Measurements from ENCODE around the gene CLSTN1. TPM values are rescaled to one million over a fixed set of nuclear protein-coding genes. Genes with fewer than 3 reads are reported as not detected.

CLSTN1 gene
- total and polyA plus RNA-seq, 7 donors = 7.3 to 48.7 (median 19.7) TPM

- Histone ChIP-seq H3K4me3 (no peak overlapping the region), H3K4me1 (no peaks in the 10 kb centered on the region), H3K27ac (no peak overlapping the region), H3K27me3 (ENCODE audit: insufficient read depth in 3 of 3, low read length in 2 of 3) (no peaks in the 10 kb centered on the region), H3K36me3 (ENCODE audit: insufficient read depth in 1 of 2, low read depth in 1 of 2) (no peaks in the 10 kb centered on the region), H3K9me3 (no peaks in the 10 kb centered on the region)
- DNase-seq (no peak), ATAC-seq (no peak)
- 96 to 98% (median 97%) methylated on average over 10 of the region's 10 CpGs for WGBS, 3 donors
- intact Hi-C loops (cut with DNase I) = no loop called here
- TF ChIP-seq, protein P1, sequence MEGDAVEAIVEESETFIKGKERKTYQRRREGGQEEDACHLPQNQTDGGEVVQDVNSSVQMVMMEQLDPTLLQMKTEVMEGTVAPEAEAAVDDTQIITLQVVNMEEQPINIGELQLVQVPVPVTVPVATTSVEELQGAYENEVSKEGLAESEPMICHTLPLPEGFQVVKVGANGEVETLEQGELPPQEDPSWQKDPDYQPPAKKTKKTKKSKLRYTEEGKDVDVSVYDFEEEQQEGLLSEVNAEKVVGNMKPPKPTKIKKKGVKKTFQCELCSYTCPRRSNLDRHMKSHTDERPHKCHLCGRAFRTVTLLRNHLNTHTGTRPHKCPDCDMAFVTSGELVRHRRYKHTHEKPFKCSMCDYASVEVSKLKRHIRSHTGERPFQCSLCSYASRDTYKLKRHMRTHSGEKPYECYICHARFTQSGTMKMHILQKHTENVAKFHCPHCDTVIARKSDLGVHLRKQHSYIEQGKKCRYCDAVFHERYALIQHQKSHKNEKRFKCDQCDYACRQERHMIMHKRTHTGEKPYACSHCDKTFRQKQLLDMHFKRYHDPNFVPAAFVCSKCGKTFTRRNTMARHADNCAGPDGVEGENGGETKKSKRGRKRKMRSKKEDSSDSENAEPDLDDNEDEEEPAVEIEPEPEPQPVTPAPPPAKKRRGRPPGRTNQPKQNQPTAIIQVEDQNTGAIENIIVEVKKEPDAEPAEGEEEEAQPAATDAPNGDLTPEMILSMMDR (IDR thresholded peaks at IDR 0.05) = no peak
These were observed 40.9 kb downstream of the CLSTN1 start for GRCh38 chr1:9782897-9783296.

- Histone ChIP-seq H3K36me3 (ENCODE audit: insufficient read depth in 1 of 2, low read depth in 1 of 2) (no peaks in the 10 kb centered on the region), H3K27me3 (ENCODE audit: insufficient read depth in 3 of 3, low read length in 2 of 3) (no peaks in the 10 kb centered on the region), H3K9me3 (no peaks in the 10 kb centered on the region), H3K4me1 (no peaks in the 10 kb centered on the region), H3K27ac (no peak overlapping the region), H3K4me3 (no peak overlapping the region)
- intact Hi-C loops (cut with DNase I) = no loop called here
- 95 to 100% (median 97%) methylated on average over 4 of the region's 4 CpGs for WGBS, 3 donors
- DNase-seq (no peak), ATAC-seq (no peak)
- TF ChIP-seq, protein P1 (IDR thresholded peaks at IDR 0.05) = no peak
These were observed 41.5 kb downstream of the CLSTN1 start for GRCh38 chr1:9782116-9782751.

GRCh38 chr1:9780554-9781110 lies 43.1 kb downstream of the CLSTN1 start:
- Histone ChIP-seq H3K27ac (no peak overlapping the region), H3K27me3 (ENCODE audit: insufficient read depth in 3 of 3, low read length in 2 of 3) (no peaks in the 10 kb centered on the region), H3K36me3 (ENCODE audit: insufficient read depth in 1 of 2, low read depth in 1 of 2) (no peaks in the 10 kb centered on the region), H3K9me3 (no peaks in the 10 kb centered on the region), H3K4me3 (no peak overlapping the region), H3K4me1 (no peaks in the 10 kb centered on the region)
- ATAC-seq (no peak), DNase-seq (no peak)
- WGBS, 3 donors = 91 to 94% (median 93%) methylated on average over 10 of the region's 10 CpGs
- intact Hi-C loops (cut with DNase I) = no loop called here
- TF ChIP-seq, protein P1 (IDR thresholded peaks at IDR 0.05) = no peak

DNA sequence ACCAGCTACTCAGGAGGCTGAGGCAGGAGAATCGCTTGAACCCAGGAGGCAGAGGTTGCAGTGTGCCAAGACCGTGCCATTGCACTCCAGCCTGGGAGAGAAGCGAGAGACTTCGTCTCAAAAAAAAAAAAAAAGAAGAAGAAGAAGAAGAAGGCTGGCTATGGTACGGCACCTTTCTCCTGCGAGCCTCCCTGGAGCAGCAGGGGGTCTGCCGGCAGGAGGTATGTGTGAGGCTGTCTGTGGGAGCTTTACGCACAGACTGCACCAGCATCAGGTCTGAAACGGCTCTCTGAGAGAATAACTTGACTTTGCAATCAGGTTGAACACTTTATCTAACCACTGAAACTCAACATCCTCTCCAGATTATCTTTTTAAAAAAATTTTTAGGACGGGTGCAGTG lies 44.9 kb downstream of the CLSTN1 start:
- Histone ChIP-seq H3K9me3 (no peaks in the 10 kb centered on the region), H3K4me1 (no peaks in the 10 kb centered on the region), H3K27me3 (ENCODE audit: insufficient read depth in 3 of 3, low read length in 2 of 3) (no peaks in the 10 kb centered on the region), H3K27ac (no peak overlapping the region), H3K4me3 (no peak overlapping the region), H3K36me3 (ENCODE audit: insufficient read depth in 1 of 2, low read depth in 1 of 2) (no peaks in the 10 kb centered on the region)
- DNase-seq = no peak
- TF ChIP-seq, protein P1 (IDR thresholded peaks at IDR 0.05) = no peak
- 94 to 97% (median 95%) methylated on average over 10 of the region's 10 CpGs for WGBS, 3 donors
- ATAC-seq = no peak
- intact Hi-C loops (cut with DNase I) = no loop called here

DNA sequence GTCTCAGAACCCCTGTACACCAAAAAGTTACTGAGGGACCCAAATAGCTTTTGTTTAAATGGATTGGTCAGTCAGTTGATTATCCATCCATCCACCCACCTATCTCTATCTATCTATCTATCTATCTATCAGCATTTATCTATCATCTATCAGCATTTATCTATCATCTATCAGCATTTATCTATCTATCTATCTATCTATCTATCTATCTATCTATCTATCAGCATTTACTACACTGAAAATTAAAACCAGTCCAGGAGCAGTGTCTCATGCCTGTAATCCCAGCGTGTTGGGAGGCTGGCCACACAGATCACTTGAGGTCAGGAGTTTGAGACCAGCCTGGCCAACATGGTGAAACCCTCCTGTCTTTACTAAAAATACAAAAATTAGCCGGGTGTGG lies 47.1 kb downstream of the CLSTN1 start:
- 91 to 100% (median 95%) methylated on average over 2 of the region's 2 CpGs for WGBS, 3 donors

More for the DNA sequence above, 47.1 kb downstream of the CLSTN1 start:
- TF ChIP-seq, protein P1 (IDR thresholded peaks at IDR 0.05) = no peak
- Histone ChIP-seq H3K27me3 (ENCODE audit: insufficient read depth in 3 of 3, low read length in 2 of 3) (no peaks in the 10 kb centered on the region), H3K36me3 (ENCODE audit: insufficient read depth in 1 of 2, low read depth in 1 of 2) (peaks cover 0 to 12% of the 10 kb centered on the region in 2 donors), H3K27ac (no peak overlapping the region), H3K4me1 (no peaks in the 10 kb centered on the region), H3K4me3 (no peak overlapping the region), H3K9me3 (no peaks in the 10 kb centered on the region)
- DNase-seq (no peak), ATAC-seq (no peak)
- intact Hi-C loops (cut with DNase I) = no loop called here

All from psoas muscle (tissue), 8 donors.